Stimulated activated CD8-positive, alpha-beta memory T cell treated with anti-CD3 and anti-CD28 coated beads, Interleukin-7, amount 100 ng/mL, for 1 hour (primary cell): Measurements from ENCODE around the gene CFI.
"Not testable (repeated sequence)": the region's sequence is repeated elsewhere in the genome, so short reads cannot be mapped to it uniquely, and the experiment has no call there.

ENCODE experiments used
- DNase-seq, 2 donors: peaks; one replicate each; pipeline ENCODE4 v3.0.0-alpha.2; 2020; ENCODE audit warnings: low read depth in 2 of 2

The CFI gene

GRCh38 chr4:109798866-109799265 is 2.9 kb downstream of the CFI start:
- DNase-seq: no peak

GRCh38 chr4:109795059-109795458 is 6.7 kb downstream of the CFI start:
- DNase-seq: no peak

- DNase-seq: no peak
These were observed 14.0 kb downstream of the CFI start for GRCh38 chr4:109787807-109788206.

GRCh38 chr4:109786846-109787245 is 15.0 kb downstream of the CFI start:
- DNase-seq: no peak

GRCh38 chr4:109782092-109782491 is 19.7 kb downstream of the CFI start:
- not testable (repeated sequence) for DNase-seq

- no peak for DNase-seq
These were observed 36.9 kb downstream of the CFI start for GRCh38 chr4:109764789-109765402.

GRCh38 chr4:109764376-109764775 is 37.4 kb downstream of the CFI start:
- no peak for DNase-seq

- no peak for DNase-seq
These were observed 41.1 kb downstream of the CFI start for GRCh38 chr4:109760682-109761081.

- DNase-seq: no peak
These were observed 46.1 kb downstream of the CFI start for GRCh38 chr4:109755656-109756055.

GRCh38 chr4:109754093-109754857 is 47.5 kb downstream of the CFI start:
- DNase-seq: no peak

GRCh38 chr4:109752525-109752924 is 49.3 kb downstream of the CFI start:
- no peak for DNase-seq

GRCh38 chr4:109751852-109752251 is 49.9 kb downstream of the CFI start:
- no peak for DNase-seq

- no peak for DNase-seq
These were observed 51.1 kb downstream of the CFI start for GRCh38 chr4:109750652-109751244.

- no peak for DNase-seq
These were observed 52.3 kb downstream of the CFI start for GRCh38 chr4:109749388-109750082.

- DNase-seq: no peak
These were observed 53.7 kb downstream of the CFI start for GRCh38 chr4:109748114-109748513.

- DNase-seq: no peak
These were observed 55.1 kb downstream of the CFI start for GRCh38 chr4:109746728-109747127.

GRCh38 chr4:109745830-109746229 is 56.0 kb downstream of the CFI start:
- DNase-seq: no peak

- no peak for DNase-seq
These were observed 62.3 kb downstream of the CFI start for GRCh38 chr4:109739547-109739946.

- no peak for DNase-seq
These were observed 63.5 kb downstream of the CFI start for GRCh38 chr4:109738104-109738872.

- no peak for DNase-seq
These were observed 66.0 kb downstream of the CFI start for GRCh38 chr4:109735566-109736365.

GRCh38 chr4:109733728-109734127 is 68.1 kb downstream of the CFI start:
- DNase-seq: no peak
